ENCODE measurements around the gene SLC16A10. TPM values are rescaled to one million over a fixed set of nuclear protein-coding genes. Genes with fewer than 3 reads are reported as not detected.
A peak's percentile ranks its signal among the peaks of the same experiment; 100 is the strongest.

Gene SLC16A10
- total and polyA plus RNA-seq, 5 donors from 2014 or later: 24.4 to 39.3 (median 32.0) TPM

DNA sequence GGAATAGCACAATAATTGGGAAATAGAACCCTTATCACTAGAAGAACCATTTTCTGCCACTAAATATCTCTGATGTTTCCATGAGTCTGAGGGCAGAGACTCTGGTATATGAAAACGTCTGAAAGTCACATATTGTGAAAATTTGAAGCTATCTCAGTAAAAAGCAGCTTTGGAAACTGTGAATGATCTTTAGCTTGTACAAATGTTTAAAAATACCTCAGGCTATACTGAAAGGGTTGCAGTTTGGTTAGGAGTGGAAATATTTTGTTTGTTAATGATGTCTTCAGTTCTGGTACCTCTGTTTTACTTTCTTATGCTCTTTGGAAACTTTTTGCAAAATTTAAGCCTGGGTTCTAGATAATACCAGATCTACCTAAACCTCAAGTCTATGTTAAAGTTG is 135.0 kb downstream of the SLC16A10 start:
- no peak for DNase-seq
- ATAC-seq (ENCODE audit: low read depth in 2 of 2): no peak
- H3K4me1 Mint-ChIP-seq: no peaks in the 10 kb centered on the region
- H3K4me1 ChIP-seq (ENCODE audit: control insufficient read depth, insufficient read depth, low read length, poor library complexity, severe bottlenecking): no peaks in the 10 kb centered on the region
- peaks cover 5% of the 10 kb centered on the region for H3K36me3 ChIP-seq (ENCODE audit: control insufficient read depth, insufficient read depth, low read length)
- H3K4me3 Mint-ChIP-seq: no peak overlapping the region
- no peaks in the 10 kb centered on the region for H3K27me3 ChIP-seq (ENCODE audit: control insufficient read depth, insufficient read depth, low read length)
- no peak overlapping the region for H3K4me3 ChIP-seq (ENCODE audit: low read depth, low read length)
- no peaks in the 10 kb centered on the region for H3K9me3 ChIP-seq (ENCODE audit: control insufficient read depth in 2 of 2, low read length in 2 of 2)
- peak overlapping the region in 2 of 3 donors; percentile 9 to 14 for H3K27ac Mint-ChIP-seq
- H3K9me3 Mint-ChIP-seq: peaks cover 0 to 1% (median 0%) of the 10 kb centered on the region in 7 donors
- peaks cover 20% of the 10 kb centered on the region for H3K36me3 Mint-ChIP-seq
- H3K27ac ChIP-seq (ENCODE audit: insufficient read depth, low read length, poor library complexity, severe bottlenecking): no peak overlapping the region
- no peaks in the 10 kb centered on the region for H3K27me3 Mint-ChIP-seq

DNA sequence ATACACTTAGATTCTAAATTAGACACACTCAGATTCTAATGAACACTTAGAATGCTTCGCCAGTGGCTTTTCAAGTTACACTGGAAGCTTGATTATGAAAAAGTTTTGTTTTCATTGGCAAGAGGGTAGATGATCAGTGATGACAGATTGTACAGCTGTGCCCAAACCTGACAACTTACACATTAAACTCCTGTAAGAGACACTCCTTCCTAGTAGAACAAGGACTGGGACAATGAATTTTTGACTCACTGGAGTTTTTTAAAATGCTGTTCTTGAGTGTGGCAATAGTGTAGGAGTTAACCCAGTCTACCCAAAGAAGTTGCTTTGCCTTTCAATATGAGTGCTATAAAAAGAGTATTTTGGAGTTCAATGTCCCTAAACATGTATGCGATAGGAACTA is 140.8 kb downstream of the SLC16A10 start:
- Mint-ChIP-seq H3K4me3 (no peak overlapping the region), H3K4me1 (peaks cover 0 to 2% (median under 1%) of the 10 kb centered on the region in 4 donors), H3K9me3 (no peaks in the 10 kb centered on the region), H3K27me3 (no peaks in the 10 kb centered on the region), H3K36me3 (peaks cover 3% of the 10 kb centered on the region), H3K27ac (no peak overlapping the region)
- Histone ChIP-seq H3K27ac (ENCODE audit: insufficient read depth, low read length, poor library complexity, severe bottlenecking) (no peak overlapping the region), H3K36me3 (ENCODE audit: control insufficient read depth, insufficient read depth, low read length) (no peaks in the 10 kb centered on the region), H3K27me3 (ENCODE audit: control insufficient read depth, insufficient read depth, low read length) (no peaks in the 10 kb centered on the region), H3K4me3 (ENCODE audit: low read depth, low read length) (no peak overlapping the region), H3K4me1 (ENCODE audit: control insufficient read depth, insufficient read depth, low read length, poor library complexity, severe bottlenecking) (no peaks in the 10 kb centered on the region), H3K9me3 (ENCODE audit: control insufficient read depth in 2 of 2, low read length in 2 of 2) (no peaks in the 10 kb centered on the region)
- ATAC-seq (ENCODE audit: low read depth in 2 of 2) (no peak), DNase-seq (no peak)

DNA sequence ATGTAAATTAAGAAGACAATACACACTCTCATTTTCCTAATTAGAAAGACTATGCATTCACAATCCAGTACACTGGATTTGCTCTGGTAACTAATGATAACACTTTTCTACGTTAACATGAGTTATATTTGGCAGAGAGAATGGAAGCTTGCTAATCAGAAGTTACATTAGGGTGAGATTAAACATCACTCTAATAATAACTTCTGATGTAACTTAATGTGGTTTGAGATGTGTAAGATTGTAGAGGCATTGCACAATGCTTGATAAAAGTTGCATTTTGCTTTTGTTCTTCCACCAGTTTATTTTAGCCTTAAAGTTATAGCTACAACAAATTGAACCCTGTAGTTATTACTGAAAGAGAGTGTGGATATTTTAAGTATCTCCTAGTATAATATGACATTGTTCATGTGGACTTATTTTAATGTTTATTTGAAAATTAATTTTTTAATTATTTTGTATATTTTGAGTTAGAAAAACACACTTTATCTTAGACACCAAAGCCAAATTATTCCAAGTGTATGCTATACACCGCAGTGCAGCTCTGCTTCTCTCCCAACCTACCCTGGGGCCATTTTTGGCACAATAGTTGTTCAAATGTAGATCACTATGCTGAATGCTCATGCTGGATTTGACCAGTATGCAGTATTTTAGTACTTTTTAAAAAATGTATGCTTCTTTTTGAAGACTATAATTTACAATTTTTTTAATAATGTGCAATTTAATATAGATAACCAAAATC is 143.2 kb downstream of the SLC16A10 start:
- peaks cover 0 to 4% (median under 1%) of the 10 kb centered on the region in 4 donors for H3K4me1 Mint-ChIP-seq
- Histone ChIP-seq H3K9me3 (ENCODE audit: control insufficient read depth in 2 of 2, low read length in 2 of 2) (no peaks in the 10 kb centered on the region), H3K36me3 (ENCODE audit: control insufficient read depth, insufficient read depth, low read length) (no peaks in the 10 kb centered on the region), H3K4me1 (ENCODE audit: control insufficient read depth, insufficient read depth, low read length, poor library complexity, severe bottlenecking) (no peaks in the 10 kb centered on the region), H3K27me3 (ENCODE audit: control insufficient read depth, insufficient read depth, low read length) (no peaks in the 10 kb centered on the region), H3K27ac (ENCODE audit: insufficient read depth, low read length, poor library complexity, severe bottlenecking) (no peak overlapping the region), H3K4me3 (ENCODE audit: low read depth, low read length) (no peak overlapping the region)
- no peaks in the 10 kb centered on the region for H3K27me3 Mint-ChIP-seq
- H3K4me3 Mint-ChIP-seq: no peak overlapping the region
- DNase-seq: no peak
- peaks cover 0 to 6% (median 4%) of the 10 kb centered on the region in 7 donors for H3K9me3 Mint-ChIP-seq
- no peak for ATAC-seq (ENCODE audit: low read depth in 2 of 2)
- peaks cover 7% of the 10 kb centered on the region for H3K36me3 Mint-ChIP-seq
- H3K27ac Mint-ChIP-seq: no peak overlapping the region

DNA sequence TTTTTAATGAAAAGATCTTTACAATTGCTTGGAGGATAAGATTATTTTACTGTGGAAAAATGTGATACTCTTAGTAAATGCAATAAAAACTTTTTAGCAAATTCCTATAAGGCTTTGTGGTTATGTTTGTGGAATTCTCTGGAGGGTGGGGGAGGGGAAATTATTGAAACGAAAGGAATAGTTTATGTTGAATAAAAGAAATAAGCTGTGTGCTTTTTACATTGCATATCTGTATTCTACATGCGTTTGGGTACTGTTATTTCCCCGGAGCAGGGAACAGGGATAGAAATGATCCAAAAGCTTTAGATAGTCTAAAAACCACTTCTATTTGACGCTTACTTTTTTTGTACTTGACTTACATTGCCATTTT is 143.8 kb downstream of the SLC16A10 start:
- H3K4me1 ChIP-seq (ENCODE audit: control insufficient read depth, insufficient read depth, low read length, poor library complexity, severe bottlenecking): no peaks in the 10 kb centered on the region
- no peaks in the 10 kb centered on the region for H3K27me3 Mint-ChIP-seq
- peaks cover 4% of the 10 kb centered on the region for H3K36me3 Mint-ChIP-seq
- no peak overlapping the region for H3K27ac ChIP-seq (ENCODE audit: insufficient read depth, low read length, poor library complexity, severe bottlenecking)
- peaks cover 0 to 6% (median 4%) of the 10 kb centered on the region in 7 donors for H3K9me3 Mint-ChIP-seq
- no peaks in the 10 kb centered on the region for H3K9me3 ChIP-seq (ENCODE audit: control insufficient read depth in 2 of 2, low read length in 2 of 2)
- no peak overlapping the region for H3K4me3 Mint-ChIP-seq
- no peaks in the 10 kb centered on the region for H3K27me3 ChIP-seq (ENCODE audit: control insufficient read depth, insufficient read depth, low read length)
- H3K27ac Mint-ChIP-seq: no peak overlapping the region
- H3K4me3 ChIP-seq (ENCODE audit: low read depth, low read length): no peak overlapping the region
- DNase-seq: no peak
- H3K36me3 ChIP-seq (ENCODE audit: control insufficient read depth, insufficient read depth, low read length): no peaks in the 10 kb centered on the region
- no peak for ATAC-seq (ENCODE audit: low read depth in 2 of 2)
- H3K4me1 Mint-ChIP-seq: peaks cover 0 to 4% (median under 1%) of the 10 kb centered on the region in 4 donors

DNA sequence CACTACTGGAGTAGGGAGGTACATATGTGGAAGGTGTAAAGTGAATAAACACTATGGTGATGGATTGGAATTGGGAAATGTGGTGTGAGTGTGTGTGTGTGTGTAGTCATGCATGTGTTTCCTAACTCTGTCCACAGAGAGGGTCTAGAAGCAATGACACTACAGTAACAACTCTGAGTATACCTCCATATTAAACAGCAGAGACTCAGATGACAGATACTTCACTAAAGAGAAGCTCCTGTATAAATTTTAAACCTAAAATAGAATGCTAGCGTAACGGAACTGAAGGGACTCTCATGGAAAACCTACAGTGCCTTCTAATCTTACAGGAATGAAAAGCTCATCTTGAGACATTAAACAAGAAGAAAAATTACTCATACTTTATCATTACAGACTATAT is 150.5 kb downstream of the SLC16A10 start:
- Mint-ChIP-seq H3K27ac (peak overlapping the region in 1 of 3 donors; percentile 13), H3K27me3 (no peaks in the 10 kb centered on the region), H3K4me3 (no peak overlapping the region), H3K36me3 (peaks cover 4% of the 10 kb centered on the region), H3K4me1 (peaks cover 0 to 4% (median 0%) of the 10 kb centered on the region in 4 donors), H3K9me3 (peaks cover 2 to 6% (median 4%) of the 10 kb centered on the region in 7 donors)
- Histone ChIP-seq H3K4me1 (ENCODE audit: control insufficient read depth, insufficient read depth, low read length, poor library complexity, severe bottlenecking) (no peaks in the 10 kb centered on the region), H3K36me3 (ENCODE audit: control insufficient read depth, insufficient read depth, low read length) (no peaks in the 10 kb centered on the region), H3K4me3 (ENCODE audit: low read depth, low read length) (no peak overlapping the region), H3K27me3 (ENCODE audit: control insufficient read depth, insufficient read depth, low read length) (no peaks in the 10 kb centered on the region), H3K27ac (ENCODE audit: insufficient read depth, low read length, poor library complexity, severe bottlenecking) (no peak overlapping the region), H3K9me3 (ENCODE audit: control insufficient read depth in 2 of 2, low read length in 2 of 2) (no peaks in the 10 kb centered on the region)
- DNase-seq (no peak), ATAC-seq (ENCODE audit: low read depth in 2 of 2) (no peak)

DNA sequence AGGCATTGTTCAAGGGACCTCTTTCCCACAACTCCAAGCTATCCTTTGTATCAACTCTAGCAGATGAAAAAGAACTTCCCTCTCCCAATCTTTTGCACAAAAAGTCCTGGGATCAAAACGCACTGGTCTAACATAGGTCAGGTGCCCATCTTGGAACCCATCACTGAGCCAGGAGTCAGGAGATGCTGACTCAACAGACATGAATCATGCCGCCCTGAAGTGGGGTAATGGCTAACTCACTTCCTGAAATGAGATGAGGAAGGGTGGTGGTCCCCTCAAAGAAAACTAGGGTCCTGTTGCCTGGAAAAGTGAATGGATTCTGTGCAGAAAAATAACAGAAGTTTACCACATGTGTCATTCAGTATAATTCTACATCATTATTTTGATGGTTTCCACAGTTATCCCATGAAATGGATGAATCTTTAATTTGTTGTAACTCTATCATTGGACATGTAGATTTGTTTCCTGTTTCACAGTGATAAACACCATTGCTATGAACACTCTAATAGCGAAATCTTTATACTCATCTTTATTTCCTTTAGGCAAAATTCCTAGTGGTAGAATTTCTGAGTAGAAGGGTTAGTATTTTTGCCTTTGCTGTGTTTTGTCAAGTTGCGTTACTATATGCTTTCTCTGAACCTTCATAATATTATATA is 151.3 kb downstream of the SLC16A10 start:
- Histone ChIP-seq H3K9me3 (ENCODE audit: control insufficient read depth in 2 of 2, low read length in 2 of 2) (no peaks in the 10 kb centered on the region), H3K4me3 (ENCODE audit: low read depth, low read length) (no peak overlapping the region), H3K27me3 (ENCODE audit: control insufficient read depth, insufficient read depth, low read length) (no peaks in the 10 kb centered on the region), H3K27ac (ENCODE audit: insufficient read depth, low read length, poor library complexity, severe bottlenecking) (no peak overlapping the region), H3K4me1 (ENCODE audit: control insufficient read depth, insufficient read depth, low read length, poor library complexity, severe bottlenecking) (no peaks in the 10 kb centered on the region), H3K36me3 (ENCODE audit: control insufficient read depth, insufficient read depth, low read length) (no peaks in the 10 kb centered on the region)
- no peak overlapping the region for H3K27ac Mint-ChIP-seq
- no peaks in the 10 kb centered on the region for H3K27me3 Mint-ChIP-seq
- DNase-seq: no peak
- no peak overlapping the region for H3K4me3 Mint-ChIP-seq
- H3K9me3 Mint-ChIP-seq: peaks cover 2 to 5% (median 3%) of the 10 kb centered on the region in 7 donors
- no peaks in the 10 kb centered on the region for H3K4me1 Mint-ChIP-seq
- H3K36me3 Mint-ChIP-seq: peaks cover 1% of the 10 kb centered on the region
- ATAC-seq (ENCODE audit: low read depth in 2 of 2): no peak

DNA sequence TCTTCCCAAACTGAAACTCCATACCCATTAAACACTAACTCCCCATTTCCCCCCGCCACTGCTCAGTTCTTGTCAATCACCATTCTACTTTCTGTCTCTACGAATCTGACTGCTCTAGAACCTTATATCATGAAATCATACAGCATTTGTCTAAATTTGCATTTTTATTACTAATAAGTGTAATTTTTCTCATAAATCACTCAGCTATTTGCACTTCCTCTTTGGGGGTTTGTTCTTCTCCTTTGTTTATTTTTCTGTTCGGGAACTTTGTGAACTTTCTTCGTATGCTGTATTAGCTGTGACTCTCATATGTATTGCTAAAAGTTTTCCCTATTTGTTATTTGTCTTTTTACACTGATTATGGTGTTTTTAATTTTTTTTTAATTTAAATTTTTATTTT is 152.2 kb downstream of the SLC16A10 start:
- no peaks in the 10 kb centered on the region for H3K27me3 Mint-ChIP-seq
- no peaks in the 10 kb centered on the region for H3K9me3 ChIP-seq (ENCODE audit: control insufficient read depth in 2 of 2, low read length in 2 of 2)
- H3K4me1 Mint-ChIP-seq: no peaks in the 10 kb centered on the region
- DNase-seq (no peak), ATAC-seq (ENCODE audit: low read depth in 2 of 2) (no peak)
- no peak overlapping the region for H3K4me3 ChIP-seq (ENCODE audit: low read depth, low read length)
- H3K36me3 Mint-ChIP-seq: no peaks in the 10 kb centered on the region
- no peaks in the 10 kb centered on the region for H3K27me3 ChIP-seq (ENCODE audit: control insufficient read depth, insufficient read depth, low read length)
- H3K27ac Mint-ChIP-seq: no peak overlapping the region
- no peaks in the 10 kb centered on the region for H3K36me3 ChIP-seq (ENCODE audit: control insufficient read depth, insufficient read depth, low read length)
- H3K27ac ChIP-seq (ENCODE audit: insufficient read depth, low read length, poor library complexity, severe bottlenecking): no peak overlapping the region
- no peaks in the 10 kb centered on the region for H3K4me1 ChIP-seq (ENCODE audit: control insufficient read depth, insufficient read depth, low read length, poor library complexity, severe bottlenecking)
- no peak overlapping the region for H3K4me3 Mint-ChIP-seq
- peaks cover 0 to 5% (median 3%) of the 10 kb centered on the region in 7 donors for H3K9me3 Mint-ChIP-seq

DNA sequence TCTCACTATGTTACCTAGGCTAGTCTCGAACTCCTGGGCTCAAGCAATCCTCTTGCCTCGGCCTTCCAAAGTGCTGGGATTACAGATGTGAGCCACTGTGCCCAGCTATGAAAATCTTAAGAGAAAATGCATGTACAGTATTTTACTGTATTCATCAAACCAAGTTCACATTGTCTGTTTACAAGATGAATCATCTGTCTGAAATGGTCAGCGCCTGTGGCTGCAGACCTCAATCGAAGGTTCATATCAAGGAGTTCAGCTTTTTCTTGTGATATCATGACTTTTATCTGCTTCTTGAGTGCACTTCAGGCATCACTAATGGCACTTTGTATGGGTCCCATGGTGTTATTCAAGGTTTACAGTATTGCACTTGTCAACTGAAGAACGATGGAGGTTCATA is 155.1 kb downstream of the SLC16A10 start:
- Histone ChIP-seq H3K4me3 (ENCODE audit: low read depth, low read length) (no peak overlapping the region), H3K9me3 (ENCODE audit: control insufficient read depth in 2 of 2, low read length in 2 of 2) (no peaks in the 10 kb centered on the region), H3K4me1 (ENCODE audit: control insufficient read depth, insufficient read depth, low read length, poor library complexity, severe bottlenecking) (no peaks in the 10 kb centered on the region), H3K27me3 (ENCODE audit: control insufficient read depth, insufficient read depth, low read length) (no peaks in the 10 kb centered on the region), H3K36me3 (ENCODE audit: control insufficient read depth, insufficient read depth, low read length) (no peaks in the 10 kb centered on the region), H3K27ac (ENCODE audit: insufficient read depth, low read length, poor library complexity, severe bottlenecking) (no peak overlapping the region)
- Mint-ChIP-seq H3K4me3 (no peak overlapping the region), H3K27me3 (no peaks in the 10 kb centered on the region), H3K4me1 (no peaks in the 10 kb centered on the region), H3K27ac (no peak overlapping the region), H3K36me3 (no peaks in the 10 kb centered on the region), H3K9me3 (no peaks in the 10 kb centered on the region)
- no peak for DNase-seq
- ATAC-seq (ENCODE audit: low read depth in 2 of 2): no peak

Data from CD4-positive, CD25-positive, alpha-beta regulatory T cell (primary cell).